NT2/D1 (cell line): ENCODE data around the gene RETREG3.
"Not testable (repeated sequence)": the region's sequence is repeated elsewhere in the genome, so short reads cannot be mapped to it uniquely, and the experiment has no call there.

Experiments
- DNase-seq: peaks from one replicate; pipeline ENCODE4 v3.0.0-alpha.2; 2011; ENCODE audit warnings: low read depth, low spot score
- H3K27me3 ChIP-seq: 2 replicates; pipeline ENCODE4 v1.6.0; 2011; ENCODE audit warnings: mild to moderate bottlenecking; ENCODE audit not compliant: insufficient read length, insufficient read depth
- H3K36me3 ChIP-seq: 2 replicates; pipeline ENCODE4 v1.6.1; 2011; ENCODE audit warnings: mild to moderate bottlenecking, low read length, mixed read lengths; ENCODE audit not compliant: insufficient read depth, insufficient read length
- H3K4me1 ChIP-seq: 2 replicates; pipeline ENCODE4 v1.5.1; 2011; ENCODE audit not compliant: insufficient read depth, insufficient read length
- H3K4me3 ChIP-seq: 2 replicates; pipeline ENCODE4 v1.5.1; 2011; ENCODE audit warnings: low read depth; ENCODE audit not compliant: insufficient read length
- H3K9ac ChIP-seq: 2 replicates; pipeline ENCODE4 v1.6.0; 2011; ENCODE audit warnings: low read depth; ENCODE audit not compliant: insufficient read length
- H3K9me3 ChIP-seq: 2 replicates; pipeline ENCODE4 v1.5.1; 2011; ENCODE audit warnings: mild to moderate bottlenecking, low read length; ENCODE audit not compliant: insufficient read depth
- SUZ12 ChIP-seq: IDR thresholded peaks from 2 replicates; pipeline ENCODE4 v1.6.1; 2011; ENCODE audit not compliant: insufficient read length, insufficient read depth; ENCODE audit errors: extremely low read depth
- YY1 ChIP-seq: IDR thresholded peaks from 2 replicates; pipeline ENCODE4 v1.6.1; 2011; ENCODE audit not compliant: insufficient read length, insufficient read depth
- ZNF274 ChIP-seq: IDR thresholded peaks from 2 replicates; pipeline ENCODE4 v1.6.1; 2011; ENCODE audit warnings: mild to moderate bottlenecking, low read depth, low read length

Gene RETREG3

DNA sequence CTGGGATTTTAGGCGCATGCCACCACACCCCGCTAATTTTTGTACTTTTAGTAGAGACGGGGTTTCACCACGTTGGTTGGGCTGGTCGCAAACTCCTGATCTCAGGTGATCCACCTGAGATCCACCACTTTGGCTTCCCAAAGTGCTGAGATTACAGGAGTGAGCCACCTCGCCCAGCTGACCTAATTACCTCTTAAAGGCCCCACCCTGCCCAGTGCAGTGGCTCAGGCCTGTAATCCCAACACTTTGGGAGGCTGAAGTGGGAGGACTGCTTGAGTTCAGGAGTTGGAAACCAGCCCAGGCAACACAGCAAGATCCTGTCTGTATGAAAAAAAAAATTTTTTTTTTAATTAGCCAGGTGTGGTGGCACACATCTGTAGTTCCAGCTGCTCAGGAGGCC, 50.1 kb downstream of the RETREG3 start:
- Histone ChIP-seq H3K36me3 (peaks cover 14% of the 10 kb centered on the region), H3K27me3 (no peaks in the 10 kb centered on the region), H3K9ac (no peak overlapping the region), H3K9me3 (no peaks in the 10 kb centered on the region), H3K4me3 (no peak overlapping the region), H3K4me1 (peaks cover 10% of the 10 kb centered on the region)
- no peak for DNase-seq
- TF ChIP-seq ZNF274, result no peak

DNA sequence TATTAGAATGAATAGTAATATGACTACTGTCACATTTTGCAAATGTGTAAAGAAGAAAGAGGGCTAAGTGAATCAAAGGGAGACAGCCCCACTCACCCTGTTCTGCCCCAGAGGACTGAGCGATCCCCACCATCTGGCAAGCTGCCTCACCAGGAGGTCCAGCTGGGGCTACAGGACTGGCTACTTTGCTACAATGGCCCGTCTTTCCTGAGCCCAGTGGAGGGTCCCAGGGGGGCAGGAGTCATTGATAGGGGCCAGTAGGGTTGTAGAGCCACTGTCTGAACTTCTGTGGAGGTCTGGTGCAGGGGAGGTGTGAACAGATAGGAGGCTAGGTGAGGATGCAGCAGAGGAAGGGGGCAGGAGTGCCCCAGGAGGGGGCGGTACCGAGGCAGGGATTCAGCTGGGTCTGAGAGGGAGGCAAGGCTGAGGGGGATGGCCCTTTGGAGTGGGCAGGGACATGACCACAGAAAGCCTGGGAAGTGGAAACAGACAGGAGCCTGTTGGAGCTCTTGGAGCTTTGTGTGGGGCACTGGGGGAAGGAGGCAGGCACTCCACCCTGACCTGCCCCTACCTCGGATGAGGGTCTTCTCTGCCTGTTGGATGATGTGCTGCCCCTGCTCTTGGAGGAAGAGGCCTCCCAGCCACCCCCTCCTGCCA, 53.1 kb downstream of the RETREG3 start:
- not testable (repeated sequence) for H3K27me3 ChIP-seq, H3K9me3 ChIP-seq, H3K9ac ChIP-seq, DNase-seq, H3K4me1 ChIP-seq, H3K4me3 ChIP-seq
- peaks cover 11% of the 10 kb centered on the region for H3K36me3 ChIP-seq

DNA sequence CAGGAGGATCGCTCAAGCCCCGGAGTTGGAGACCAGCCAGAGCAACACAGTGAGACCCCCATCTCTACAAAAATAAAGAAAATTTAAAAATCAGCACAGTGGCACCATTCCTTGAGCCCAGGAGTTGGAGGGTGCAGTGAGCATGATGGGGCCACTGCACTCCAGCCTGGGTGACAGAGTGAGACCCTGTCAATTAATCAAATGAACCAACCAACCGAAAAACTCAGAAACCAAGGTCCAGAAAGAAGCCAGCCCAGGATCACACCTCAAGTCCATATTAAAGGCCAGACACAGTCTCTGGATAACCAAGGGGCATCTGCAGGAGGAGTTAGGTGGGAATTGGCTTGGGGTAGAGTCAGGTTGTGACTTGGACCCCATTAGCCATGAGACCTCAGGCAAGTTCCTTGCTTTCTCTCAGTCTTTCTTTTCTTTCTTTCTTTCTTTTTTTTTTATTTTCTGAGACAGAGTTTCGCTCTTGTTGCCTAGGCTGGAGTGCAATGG, 54.0 kb downstream of the RETREG3 start:
- Histone ChIP-seq H3K27me3 (no peaks in the 10 kb centered on the region), H3K9ac (peak overlapping the region; percentile 86), H3K4me1 (peaks cover 8% of the 10 kb centered on the region), H3K4me3 (peak overlapping the region; percentile 81), H3K9me3 (no peaks in the 10 kb centered on the region), H3K36me3 (peaks cover 11% of the 10 kb centered on the region)
- TF ChIP-seq SUZ12, result no peak
- no peak for TF ChIP-seq ZNF274
- TF ChIP-seq YY1, result no peak
- no peak for DNase-seq

DNA sequence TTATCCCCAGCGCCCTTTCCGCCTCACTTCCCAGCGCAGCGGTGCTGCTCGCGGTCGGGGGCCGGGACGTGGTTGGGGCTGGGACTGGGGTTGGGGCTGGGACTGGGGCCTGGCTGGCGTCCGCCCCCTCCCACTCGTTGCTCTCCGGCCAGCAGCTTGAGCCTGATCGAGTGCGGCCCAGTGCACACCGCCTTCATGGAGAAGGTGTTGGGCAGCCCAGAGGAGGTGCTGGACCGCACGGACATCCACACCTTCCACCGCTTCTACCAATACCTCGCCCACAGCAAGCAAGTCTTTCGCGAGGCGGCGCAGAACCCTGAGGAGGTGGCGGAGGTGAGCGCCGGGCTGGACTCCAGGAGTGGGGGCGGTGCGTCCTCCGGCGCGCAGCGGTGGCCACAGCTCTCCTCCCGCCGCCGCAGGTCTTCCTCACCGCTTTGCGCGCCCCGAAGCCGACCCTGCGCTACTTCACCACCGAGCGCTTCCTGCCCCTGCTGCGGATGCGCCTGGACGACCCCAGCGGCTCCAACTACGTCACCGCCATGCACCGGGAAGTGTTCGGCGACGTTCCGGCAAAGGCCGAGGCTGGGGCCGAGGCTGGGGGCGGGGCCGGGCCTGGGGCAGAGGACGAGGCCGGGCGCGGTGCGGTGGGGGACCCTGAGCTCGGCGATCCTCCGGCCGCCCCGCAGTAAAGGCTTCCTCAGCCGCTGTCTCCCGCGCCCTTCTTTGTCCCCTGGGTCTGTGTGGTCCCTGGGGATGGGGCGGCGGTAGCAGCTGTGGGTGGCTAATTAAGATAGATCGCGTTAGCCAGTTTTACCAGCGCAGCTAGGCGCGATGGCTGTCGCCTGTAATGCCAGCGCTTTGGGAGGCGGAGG, 54.7 kb downstream of the RETREG3 start:
- Histone ChIP-seq H3K27me3 (no peaks in the 10 kb centered on the region), H3K4me1 (peaks cover 9% of the 10 kb centered on the region), H3K9me3 (no peaks in the 10 kb centered on the region), H3K4me3 (peak overlapping the region; percentile 81), H3K9ac (peak overlapping the region; percentile 86), H3K36me3 (peaks cover 11% of the 10 kb centered on the region)
- no peak for TF ChIP-seq ZNF274
- no peak for TF ChIP-seq YY1
- TF ChIP-seq SUZ12, result no peak
- no peak for DNase-seq

DNA sequence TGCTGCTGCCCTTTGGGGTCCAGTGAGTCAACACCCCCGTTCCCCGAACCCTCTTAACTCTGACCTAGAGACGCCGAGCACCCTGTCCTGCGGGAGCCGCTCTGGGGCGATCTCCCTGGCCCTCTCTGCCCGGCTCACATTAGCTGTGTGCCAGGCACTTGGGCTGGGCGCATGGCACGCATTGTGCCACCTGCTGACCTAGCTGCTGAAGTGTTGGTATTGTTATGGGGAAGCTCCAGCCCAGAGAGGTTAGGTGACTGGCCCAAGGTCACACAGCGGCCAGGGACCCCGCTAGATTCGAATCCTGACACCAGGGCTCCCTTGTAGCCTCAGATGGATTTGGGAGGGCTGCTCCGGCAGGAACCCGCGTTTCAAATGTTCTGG, 55.3 kb downstream of the RETREG3 start:
- no peak for DNase-seq
- Histone ChIP-seq H3K9ac (peak overlapping the region; percentile 86), H3K36me3 (peaks cover 11% of the 10 kb centered on the region), H3K4me3 (peak overlapping the region; percentile 81), H3K9me3 (no peaks in the 10 kb centered on the region), H3K4me1 (peaks cover 9% of the 10 kb centered on the region), H3K27me3 (no peaks in the 10 kb centered on the region)
- no peak for TF ChIP-seq YY1
- TF ChIP-seq SUZ12, result no peak
- TF ChIP-seq ZNF274, result no peak

DNA sequence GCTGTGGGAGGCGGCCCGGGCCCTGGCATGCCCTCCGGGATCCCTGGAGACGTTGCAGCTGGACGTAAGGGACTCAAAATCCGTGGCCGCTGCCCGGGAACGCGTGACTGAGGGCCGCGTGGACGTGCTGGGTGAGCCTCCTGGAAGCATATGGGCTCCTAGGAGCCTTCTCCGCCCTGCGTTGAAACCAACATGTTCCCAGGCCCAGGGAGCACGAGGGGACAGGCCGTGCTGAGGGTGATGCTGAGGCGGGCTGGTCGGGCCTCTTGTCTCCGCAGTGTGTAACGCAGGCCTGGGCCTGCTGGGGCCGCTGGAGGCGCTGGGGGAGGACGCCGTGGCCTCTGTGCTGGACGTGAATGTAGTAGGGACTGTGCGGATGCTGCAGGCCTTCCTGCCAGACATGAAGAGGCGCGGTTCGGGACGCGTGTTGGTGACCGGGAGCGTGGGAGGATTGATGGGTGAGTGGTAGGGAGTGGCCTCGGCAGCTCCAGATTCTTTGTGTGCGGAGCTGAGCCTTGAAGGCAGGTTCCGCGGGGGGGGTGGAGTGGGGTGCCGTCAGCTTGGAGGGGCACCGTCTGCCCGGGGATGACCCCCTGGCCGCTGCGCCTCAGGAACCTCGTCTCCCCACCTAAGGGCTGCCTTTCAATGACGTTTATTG, 55.9 kb downstream of the RETREG3 start:
- Histone ChIP-seq H3K27me3 (no peaks in the 10 kb centered on the region), H3K36me3 (peaks cover 11% of the 10 kb centered on the region), H3K9me3 (no peaks in the 10 kb centered on the region), H3K9ac (peak overlapping the region; percentile 86), H3K4me1 (peaks cover 9% of the 10 kb centered on the region), H3K4me3 (no peak overlapping the region)
- TF ChIP-seq ZNF274 (no peak), SUZ12 (no peak), YY1 (no peak)
- DNase-seq, result no peak

DNA sequence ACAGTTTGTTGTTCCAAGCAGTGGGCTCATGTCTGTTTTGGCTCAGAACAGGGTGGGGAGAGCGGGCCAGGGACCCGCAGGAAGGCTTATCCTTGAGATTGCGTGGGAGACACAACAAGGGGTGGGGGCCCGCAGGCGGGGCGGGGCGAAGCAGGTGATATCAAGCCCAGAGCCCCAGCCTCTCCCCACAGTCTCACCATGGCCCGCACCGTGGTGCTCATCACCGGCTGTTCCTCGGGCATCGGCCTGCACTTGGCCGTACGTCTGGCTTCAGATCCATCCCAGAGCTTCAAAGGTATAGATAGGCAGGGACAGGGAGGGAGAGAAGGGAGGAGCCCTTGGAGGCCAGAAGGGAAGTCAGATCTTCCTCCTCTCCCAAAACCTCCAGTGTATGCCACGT, 56.4 kb downstream of the RETREG3 start, which contains the start of gene HSD17B1:
HSD17B1 (plus strand) TSS at position 188 of the 400 bp plus-strand sequence; CDS start at position 199, 11 bp downstream.
- not testable (repeated sequence) for H3K4me1 ChIP-seq, DNase-seq, H3K9me3 ChIP-seq, H3K27me3 ChIP-seq
- Histone ChIP-seq H3K36me3 (peaks cover 11% of the 10 kb centered on the region), H3K9ac (peak within 1 kb of the TSS; percentile 86), H3K4me3 (peak within 1 kb of the TSS; percentile 81)
